Raji (cell line): Measurements from ENCODE around the gene TMEM233.

Experiments used
- POLR2A ChIP-seq: IDR thresholded peaks from 2 replicates; pipeline ENCODE4 v1.6.1; 2011; ENCODE audit warnings: low read depth, low read length, control low read depth; ENCODE audit not compliant: insufficient read depth

TMEM233 gene

GRCh38 chr12:119667577-119668323 lies 74.2 kb downstream of the TMEM233 start, which contains the start of gene PRKAB1:
PRKAB1 (plus strand) TSS chr12:119668133; CDS start chr12:119668245, 112 bp downstream.
- TF ChIP-seq POLR2A, result peak; percentile 93

- TF ChIP-seq POLR2A, result no peak
These were observed 74.8 kb downstream of the TMEM233 start for GRCh38 chr12:119668324-119668841.

GRCh38 chr12:119669744-119670472 lies 76.3 kb downstream of the TMEM233 start:
- no peak for TF ChIP-seq POLR2A

- TF ChIP-seq POLR2A, result no peak
These were observed 77.5 kb downstream of the TMEM233 start for GRCh38 chr12:119671070-119671469.

- no peak for TF ChIP-seq POLR2A
These were observed 78.6 kb downstream of the TMEM233 start for GRCh38 chr12:119672194-119672593.

- TF ChIP-seq POLR2A, result no peak
These were observed 80.1 kb downstream of the TMEM233 start for GRCh38 chr12:119673634-119674033.

- TF ChIP-seq POLR2A, result no peak
These were observed 81.0 kb downstream of the TMEM233 start for GRCh38 chr12:119674560-119674959.

- TF ChIP-seq POLR2A, result no peak
These were observed 82.4 kb downstream of the TMEM233 start for GRCh38 chr12:119676022-119676421.

GRCh38 chr12:119676573-119676972 lies 83.0 kb downstream of the TMEM233 start:
- no peak for TF ChIP-seq POLR2A

- TF ChIP-seq POLR2A, result no peak
These were observed 84.9 kb downstream of the TMEM233 start for GRCh38 chr12:119678459-119678858.

- no peak for TF ChIP-seq POLR2A
These were observed 85.5 kb downstream of the TMEM233 start for GRCh38 chr12:119679081-119679480.

GRCh38 chr12:119679490-119679889 lies 85.9 kb downstream of the TMEM233 start:
- TF ChIP-seq POLR2A, result no peak

- TF ChIP-seq POLR2A, result no peak
These were observed 87.5 kb downstream of the TMEM233 start for GRCh38 chr12:119681111-119681510.

GRCh38 chr12:119681728-119682638 lies 88.4 kb downstream of the TMEM233 start:
- no peak for TF ChIP-seq POLR2A
